ENCODE measurements around the gene NLRP9. TPM values are rescaled to one million over a fixed set of nuclear protein-coding genes. Genes with fewer than 3 reads are reported as not detected.
A peak's percentile ranks its signal among the peaks of the same experiment; 100 is the strongest.
"Not testable (repeated sequence)": the region's sequence is repeated elsewhere in the genome, so short reads cannot be mapped to it uniquely, and the experiment has no call there.

Gene NLRP9
- total RNA-seq: not detected

GRCh38 chr19:55738302-55738701, at the start of gene NLRP9:
NLRP9 (minus strand) TSS chr19:55738402; CDS start chr19:55738374, 28 bp downstream.
- CTCF ChIA-PET: no interaction called here

DNA sequence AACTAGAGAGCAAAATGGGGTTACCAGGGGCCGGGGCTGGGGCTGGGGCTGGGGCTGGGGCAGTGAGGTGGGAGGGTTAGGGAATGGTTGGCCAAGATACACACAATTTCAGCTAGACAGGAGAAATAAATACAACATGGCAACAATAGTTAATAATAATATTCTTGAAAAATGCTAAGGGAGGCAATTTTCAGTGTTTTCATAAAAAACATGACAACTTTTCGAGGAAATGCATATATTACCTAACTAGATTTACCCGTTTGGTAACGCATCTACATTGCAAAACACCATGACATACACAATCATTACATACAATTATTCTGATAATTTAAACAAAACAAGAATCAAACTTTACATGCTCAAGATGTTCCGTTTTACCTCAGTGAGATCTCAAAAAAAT, 42.9 kb upstream of the NLRP9 start:
- DNase-seq (no peak), ATAC-seq (no peak)
- CTCF ChIA-PET: no interaction called here
- H3K27ac Mint-ChIP-seq: no peak overlapping the region
- TF ChIP-seq, protein P1, sequence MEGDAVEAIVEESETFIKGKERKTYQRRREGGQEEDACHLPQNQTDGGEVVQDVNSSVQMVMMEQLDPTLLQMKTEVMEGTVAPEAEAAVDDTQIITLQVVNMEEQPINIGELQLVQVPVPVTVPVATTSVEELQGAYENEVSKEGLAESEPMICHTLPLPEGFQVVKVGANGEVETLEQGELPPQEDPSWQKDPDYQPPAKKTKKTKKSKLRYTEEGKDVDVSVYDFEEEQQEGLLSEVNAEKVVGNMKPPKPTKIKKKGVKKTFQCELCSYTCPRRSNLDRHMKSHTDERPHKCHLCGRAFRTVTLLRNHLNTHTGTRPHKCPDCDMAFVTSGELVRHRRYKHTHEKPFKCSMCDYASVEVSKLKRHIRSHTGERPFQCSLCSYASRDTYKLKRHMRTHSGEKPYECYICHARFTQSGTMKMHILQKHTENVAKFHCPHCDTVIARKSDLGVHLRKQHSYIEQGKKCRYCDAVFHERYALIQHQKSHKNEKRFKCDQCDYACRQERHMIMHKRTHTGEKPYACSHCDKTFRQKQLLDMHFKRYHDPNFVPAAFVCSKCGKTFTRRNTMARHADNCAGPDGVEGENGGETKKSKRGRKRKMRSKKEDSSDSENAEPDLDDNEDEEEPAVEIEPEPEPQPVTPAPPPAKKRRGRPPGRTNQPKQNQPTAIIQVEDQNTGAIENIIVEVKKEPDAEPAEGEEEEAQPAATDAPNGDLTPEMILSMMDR (IDR thresholded peaks at IDR 0.05): no peak
- no peaks in the 10 kb centered on the region for H3K4me1 Mint-ChIP-seq (ENCODE audit: low read depth)
- POLR2A ChIA-PET: no interaction called here
- H3K9me3 Mint-ChIP-seq: no peaks in the 10 kb centered on the region
- intact Hi-C loops (cut with micrococcal nuclease): no loop called here
- peaks cover 22% of the 10 kb centered on the region for H3K27me3 Mint-ChIP-seq
- no peaks in the 10 kb centered on the region for H3K36me3 Mint-ChIP-seq (ENCODE audit: low read depth)
- H3K4me3 Mint-ChIP-seq: no peak overlapping the region

More at GRCh38 chr19:55738302-55738701, at the start of gene NLRP9:
- Mint-ChIP-seq H3K27me3 (peaks cover 8% of the 10 kb centered on the region), H3K4me3 (no peak within 1 kb of the TSS), H3K9me3 (no peaks in the 10 kb centered on the region), H3K36me3 (ENCODE audit: low read depth) (no peaks in the 10 kb centered on the region), H3K27ac (no peak within 1 kb of the TSS), H3K4me1 (ENCODE audit: low read depth) (no peaks in the 10 kb centered on the region)
- intact Hi-C loops (cut with micrococcal nuclease): no loop called here
- POLR2A ChIA-PET: no interaction called here
- ATAC-seq: no peak
- no peak for DNase-seq
- TF ChIP-seq, protein P1 (IDR thresholded peaks at IDR 0.05): no peak

DNA sequence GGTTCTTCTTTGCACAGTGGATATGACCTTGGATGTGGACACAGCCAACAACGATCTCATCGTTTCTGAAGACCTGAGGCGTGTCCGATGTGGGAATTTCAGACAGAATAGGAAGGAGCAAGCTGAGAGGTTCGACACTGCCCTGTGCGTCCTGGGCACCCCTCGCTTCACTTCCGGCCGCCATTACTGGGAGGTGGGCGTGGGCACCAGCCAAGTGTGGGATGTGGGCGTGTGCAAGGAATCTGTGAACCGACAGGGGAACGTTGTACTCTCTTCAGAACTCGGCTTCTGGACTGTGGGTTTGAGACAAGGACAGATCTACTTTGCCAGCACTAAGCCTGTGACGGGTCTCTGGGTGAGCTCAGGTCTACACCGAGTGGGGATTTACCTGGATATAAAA, 40.1 kb upstream of the NLRP9 start:
- Mint-ChIP-seq H3K27ac (no peak overlapping the region), H3K4me1 (ENCODE audit: low read depth) (no peaks in the 10 kb centered on the region), H3K36me3 (ENCODE audit: low read depth) (no peaks in the 10 kb centered on the region), H3K27me3 (peaks cover 22% of the 10 kb centered on the region), H3K4me3 (no peak overlapping the region), H3K9me3 (no peaks in the 10 kb centered on the region)
- TF ChIP-seq, protein P1 (IDR thresholded peaks at IDR 0.05): no peak
- ATAC-seq: no peak
- CTCF ChIA-PET: no interaction called here
- intact Hi-C loops (cut with micrococcal nuclease): no loop called here
- POLR2A ChIA-PET: no interaction called here
- DNase-seq: no peak

- ChIA-PET CTCF (interaction anchor here (1.0 to 1.3 kb wide), 2 partner anchors 9 to 31 kb away, joined by 3 to 4 read pairs; no protein-coding TSS in a partner anchor), POLR2A (no interaction called here)
- TF ChIP-seq, protein P1 (IDR thresholded peaks at IDR 0.05): peak; percentile 39
- no peaks in the 10 kb centered on the region for H3K36me3 Mint-ChIP-seq (ENCODE audit: low read depth)
- H3K27me3 Mint-ChIP-seq: peaks cover 18% of the 10 kb centered on the region
- DNase-seq (peak; percentile 37), ATAC-seq (no peak)
- no peaks in the 10 kb centered on the region for H3K4me1 Mint-ChIP-seq (ENCODE audit: low read depth)
- no peak overlapping the region for H3K4me3 Mint-ChIP-seq
- H3K9me3 Mint-ChIP-seq: no peaks in the 10 kb centered on the region
- intact Hi-C loops (cut with micrococcal nuclease): no loop called here
- no peak overlapping the region for H3K27ac Mint-ChIP-seq
Observed at GRCh38 chr19:55777528-55777927, 39.3 kb upstream of the NLRP9 start.

DNA sequence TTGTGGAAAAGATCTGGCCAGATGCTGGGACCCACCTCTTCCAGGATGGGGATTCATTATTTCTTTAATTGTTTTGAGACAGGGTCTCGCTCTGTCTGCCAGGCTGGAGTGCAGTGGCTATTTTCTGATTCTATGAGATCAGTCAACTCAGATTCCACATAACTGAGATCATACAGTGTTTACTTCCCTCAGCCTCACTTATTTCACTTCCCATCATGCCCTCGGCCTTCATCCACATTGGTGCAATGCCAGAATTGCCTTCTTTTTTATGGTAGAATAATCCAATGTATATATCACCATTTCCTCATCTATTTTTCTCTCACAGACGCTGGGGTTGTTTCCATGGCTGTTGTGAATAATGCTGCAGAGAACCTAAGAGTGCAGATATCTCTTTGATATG, 31.4 kb upstream of the NLRP9 start:
- H3K4me3 Mint-ChIP-seq; DNase-seq; POLR2A ChIA-PET; H3K9me3 Mint-ChIP-seq; CTCF ChIA-PET; H3K4me1 Mint-ChIP-seq (ENCODE audit: low read depth); H3K27ac Mint-ChIP-seq; H3K36me3 Mint-ChIP-seq (ENCODE audit: low read depth); ATAC-seq; intact Hi-C loops (cut with micrococcal nuclease): not testable (repeated sequence)
- peaks cover 28% of the 10 kb centered on the region for H3K27me3 Mint-ChIP-seq

DNA sequence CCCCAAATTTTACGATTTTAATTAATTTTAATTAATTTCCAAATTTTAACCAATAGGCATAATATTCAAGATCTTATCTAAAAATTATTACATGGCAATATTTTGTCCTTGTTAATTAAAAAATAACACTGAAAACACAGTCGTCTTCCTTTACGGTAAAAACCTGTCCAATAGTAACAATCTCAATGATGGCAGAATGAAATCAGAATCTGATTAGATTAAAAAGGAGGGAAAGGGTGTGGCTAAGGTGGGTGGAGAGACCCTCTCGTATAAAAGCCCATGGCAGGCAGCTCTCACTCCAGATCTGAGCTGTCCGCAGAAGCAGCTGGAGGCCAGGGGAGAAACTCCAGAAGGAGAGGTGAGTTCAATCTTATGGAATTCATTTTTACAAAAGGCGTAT, 30.6 kb upstream of the NLRP9 start, which contains the start of gene RFPL4AL1:
RFPL4AL1 (plus strand) TSS at position 301 of the 400 bp plus-strand sequence. CDS start 2,687 bp downstream, outside the sequence.
- H3K4me1 Mint-ChIP-seq (ENCODE audit: low read depth); H3K9me3 Mint-ChIP-seq; POLR2A ChIA-PET; H3K27ac Mint-ChIP-seq; ATAC-seq; H3K36me3 Mint-ChIP-seq (ENCODE audit: low read depth); H3K4me3 Mint-ChIP-seq; intact Hi-C loops (cut with micrococcal nuclease); CTCF ChIA-PET; DNase-seq: not testable (repeated sequence)
- peaks cover 30% of the 10 kb centered on the region for H3K27me3 Mint-ChIP-seq

Measured in activated CD8-positive, alpha-beta T cell treated with anti-CD3 and anti-CD28 coated beads for 36 hours (primary cell).